ENCODE measurements around the gene SMIM38. TPM values are rescaled to one million over a fixed set of nuclear protein-coding genes. Genes with fewer than 3 reads are reported as not detected.

The SMIM38 gene
- total and polyA plus RNA-seq, 4 donors, result 0.08 to 1.3 (median 0.43) TPM

GRCh38 chr11:69160296-69161116 is 4.8 kb downstream of the SMIM38 start:
- Histone ChIP-seq H3K4me3 (no peak overlapping the region), H3K9ac (ENCODE audit: insufficient read depth in 1 of 2, low read length in 2 of 2) (no peak overlapping the region), H3K4me1 (ENCODE audit: control insufficient read depth in 5 of 5, insufficient read depth in 5 of 5, low read length in 5 of 5) (peaks cover 3 to 25% (median 13%) of the 10 kb centered on the region in 5 donors), H3K27ac (ENCODE audit: low read depth in 1 of 2, low read length in 1 of 2) (no peak overlapping the region), H3K9me3 (ENCODE audit: control insufficient read depth in 4 of 4, insufficient read depth in 3 of 4, low read length in 3 of 4) (peaks cover 0 to 5% (median 2%) of the 10 kb centered on the region in 4 donors), H3K36me3 (ENCODE audit: control insufficient read depth in 4 of 4, insufficient read depth in 4 of 4, low read length in 4 of 4) (no peaks in the 10 kb centered on the region), H3K27me3 (ENCODE audit: control insufficient read depth in 3 of 3, insufficient read depth in 3 of 3, low read length in 2 of 3) (no peaks in the 10 kb centered on the region)
- WGBS, 2 donors, result 91 to 96% methylated on average over 15 of the region's 15 CpGs
- DNase-seq, result no peak
- no peak for ATAC-seq (ENCODE audit: insufficient read depth, low FRiP score)
- TF ChIP-seq CTCF (IDR thresholded peaks at IDR 0.05; ENCODE audit: control extremely low read depth, extremely low read depth), result no peak

- no peaks in the 10 kb centered on the region for H3K36me3 ChIP-seq (ENCODE audit: control insufficient read depth in 4 of 4, insufficient read depth in 4 of 4, low read length in 4 of 4)
- 80 to 82% methylated on average over 5 of the region's 5 CpGs for WGBS, 2 donors
- no peaks in the 10 kb centered on the region for H3K27me3 ChIP-seq (ENCODE audit: control insufficient read depth in 3 of 3, insufficient read depth in 3 of 3, low read length in 2 of 3)
- no peak overlapping the region for H3K4me3 ChIP-seq
- H3K4me1 ChIP-seq (ENCODE audit: control insufficient read depth in 5 of 5, insufficient read depth in 5 of 5, low read length in 5 of 5), result peaks cover 3 to 19% (median 9%) of the 10 kb centered on the region in 5 donors
- peaks cover 0 to 5% (median 2%) of the 10 kb centered on the region in 4 donors for H3K9me3 ChIP-seq (ENCODE audit: control insufficient read depth in 4 of 4, insufficient read depth in 3 of 4, low read length in 3 of 4)
- no peak overlapping the region for H3K9ac ChIP-seq (ENCODE audit: insufficient read depth in 1 of 2, low read length in 2 of 2)
- ATAC-seq (ENCODE audit: insufficient read depth, low FRiP score) (no peak), DNase-seq (no peak)
- no peak overlapping the region for H3K27ac ChIP-seq (ENCODE audit: low read depth in 1 of 2, low read length in 1 of 2)
- no peak for TF ChIP-seq CTCF (IDR thresholded peaks at IDR 0.05; ENCODE audit: control extremely low read depth, extremely low read depth)
Measured at GRCh38 chr11:69161117-69161407, 5.3 kb downstream of the SMIM38 start.

GRCh38 chr11:69162505-69162904 is 6.8 kb downstream of the SMIM38 start:
- no peaks in the 10 kb centered on the region for H3K27me3 ChIP-seq (ENCODE audit: control insufficient read depth in 3 of 3, insufficient read depth in 3 of 3, low read length in 2 of 3)
- no peaks in the 10 kb centered on the region for H3K36me3 ChIP-seq (ENCODE audit: control insufficient read depth in 4 of 4, insufficient read depth in 4 of 4, low read length in 4 of 4)
- TF ChIP-seq CTCF (IDR thresholded peaks at IDR 0.05; ENCODE audit: control extremely low read depth, extremely low read depth), result no peak
- DNase-seq (no peak), ATAC-seq (ENCODE audit: insufficient read depth, low FRiP score) (no peak)
- H3K4me3 ChIP-seq, result no peak overlapping the region
- H3K9me3 ChIP-seq (ENCODE audit: control insufficient read depth in 4 of 4, insufficient read depth in 3 of 4, low read length in 3 of 4), result peaks cover 0 to 5% (median 2%) of the 10 kb centered on the region in 4 donors
- peaks cover 0 to 6% (median 4%) of the 10 kb centered on the region in 5 donors for H3K4me1 ChIP-seq (ENCODE audit: control insufficient read depth in 5 of 5, insufficient read depth in 5 of 5, low read length in 5 of 5)
- H3K27ac ChIP-seq (ENCODE audit: low read depth in 1 of 2, low read length in 1 of 2), result no peak overlapping the region
- H3K9ac ChIP-seq (ENCODE audit: insufficient read depth in 1 of 2, low read length in 2 of 2), result no peak overlapping the region
